GM12878 (cell line): ENCODE measurements around the gene MILR1. TPM values are rescaled to one million over a fixed set of nuclear protein-coding genes. Genes with fewer than 3 reads are reported as not detected.

Experiments used
- ATAC-seq: fragments of 200-7000 bp; cut with Tn5 transposase; 3 replicates; pipeline ENCODE4 v1.9.1; 2020; ENCODE audit warnings: mild to moderate bottlenecking, moderate library complexity
- BruUV-seq: library from RNA; stranded (reverse); fragments of 400-500 nt; replicated peaks from 2 replicates; lab custom pipeline; 2021; lab: Mats Ljungman, UMichigan
- CTCF ChIA-PET: fragments of 300-600 bp; sonication (Branson Sonifier 250); formaldehyde crosslinking; extraction: SDS; loops from one replicate; lab custom pipeline; 2021; ENCODE audit warnings: inconsistent platforms; lab: Yijun Ruan, JAX
- POLR2A ChIA-PET: fragments of 350-600 bp; formaldehyde crosslinking; extraction: SDS; loops from one replicate; lab custom pipeline; 2021; ENCODE audit warnings: inconsistent platforms; lab: Charles Lee
- RAD21 ChIA-PET: fragments of 300-600 bp; sonication (Branson Sonifier 250); formaldehyde crosslinking; loops from one replicate; lab custom pipeline; 2023; ENCODE audit warnings: antibody characterized with exemption; ENCODE audit not compliant: unreplicated experiment; lab: Charles Lee
- SMC1A ChIA-PET: fragments of 300-600 bp; sonication (Branson Sonifier 250); formaldehyde crosslinking; loops from one replicate; lab custom pipeline; 2023; ENCODE audit not compliant: unreplicated experiment, uncharacterized antibody; lab: Charles Lee
- DNase-seq: peaks from one replicate; pipeline ENCODE4 v3.0.0-alpha.2; 2011; ENCODE audit warnings: low read depth, low spot score
- FAIRE-seq: peaks from 3 replicates; lab custom pipeline; 2011; peaks lifted over from hg19 to GRCh38; lab: Jason Lieb, UNC
- H2AFZ ChIP-seq: 2 replicates; pipeline ENCODE4 v1.6.0; 2011; ENCODE audit warnings: low read depth, low read length, control low read depth; ENCODE audit not compliant: control insufficient read depth
- H3K27ac ChIP-seq: 2 replicates; pipeline ENCODE4 v1.5.1; 2011; ENCODE audit warnings: control low read depth; ENCODE audit not compliant: control insufficient read depth, insufficient read depth
- H3K27me3 ChIP-seq, 2 experiments: replicated peaks in 1 of 2; 2 replicates each; pipeline versions ENCODE4 v1.6.0 to v1.6.1; 2011; ENCODE audit warnings: low read length in 1 of 2; ENCODE audit not compliant: control insufficient read depth in 2 of 2, insufficient read depth in 2 of 2
- H3K36me3 ChIP-seq, 2 experiments: 2 replicates each; pipeline ENCODE4 v1.5.1; 2011; ENCODE audit warnings: low read length in 1 of 2; ENCODE audit not compliant: control insufficient read depth in 2 of 2, insufficient read depth in 2 of 2
- H3K4me1 ChIP-seq: 2 replicates; pipeline ENCODE4 v1.6.1; 2011; ENCODE audit warnings: mild to moderate bottlenecking, low read length, moderate library complexity, mixed read lengths; ENCODE audit not compliant: control insufficient read depth, insufficient read depth
- H3K4me2 ChIP-seq: 2 replicates; pipeline ENCODE4 v1.6.0; 2011; ENCODE audit warnings: control low read depth; ENCODE audit not compliant: control insufficient read depth, insufficient read depth
- H3K4me3 ChIP-seq: fragments of 200-600 bp; sonication (generic); 2 replicates; pipeline ENCODE4 v1.5.1; 2016
- H3K79me2 ChIP-seq: 2 replicates; pipeline ENCODE4 v1.6.0; 2011; ENCODE audit warnings: low read length; ENCODE audit not compliant: control insufficient read depth, insufficient read depth
- H3K9ac ChIP-seq: 2 replicates; pipeline ENCODE4 v1.8.0; 2011; ENCODE audit warnings: low read length, control low read depth, mixed read lengths; ENCODE audit not compliant: control insufficient read depth, insufficient read depth
- H3K9me3 ChIP-seq: replicated peaks from 3 replicates; pipeline ENCODE4 v1.5.1; 2011; ENCODE audit warnings: mild to moderate bottlenecking, low read length; ENCODE audit not compliant: control insufficient read depth, insufficient read depth
- H4K20me1 ChIP-seq: 2 replicates; pipeline ENCODE4 v1.6.0; 2011; ENCODE audit not compliant: control insufficient read depth, insufficient read depth
- BMI1 ChIP-seq: fragments of 450-650 bp; IDR thresholded peaks from 2 replicates; pipeline ENCODE4 v1.6.1; 2016; ENCODE audit warnings: mild to moderate bottlenecking, moderate library complexity, borderline replicate concordance
- CREM ChIP-seq: IDR thresholded peaks from 2 replicates; pipeline ENCODE4 v1.6.1; 2014; ENCODE audit warnings: antibody characterized with exemption, low read depth
- GABPA ChIP-seq: IDR thresholded peaks from 2 replicates; pipeline ENCODE4 v1.6.1; 2014; ENCODE audit warnings: antibody characterized with exemption, low read depth, mild to moderate bottlenecking, inconsistent platforms
- IKZF1 ChIP-seq: fragments of 450-650 bp; conservative IDR thresholded peaks from 2 replicates; pipeline ENCODE4 v1.6.1; 2017; ENCODE audit warnings: antibody characterized with exemption, mild to moderate bottlenecking
- SMC3 ChIP-seq: IDR thresholded peaks from 2 replicates; pipeline ENCODE4 v1.6.1; 2011; ENCODE audit warnings: low read length, improper control_type of control experiment, borderline replicate concordance
- WGBS: methylation state at CpG from one replicate; pipeline ENCODE4 v1.1.6; 2016; ENCODE audit warnings: low lambda C conversion rate; ENCODE audit not compliant: insufficient replicate concordance, insufficient coverage; ENCODE audit errors: missing lambda C conversion rate; 5-methylcytosine and 5-hydroxymethylcytosine counted together
- in situ Hi-C: fragments of 300-500 bp; cut with MboI; formaldehyde crosslinking; loops from 9 replicates; pipeline ENCODE4 v1.14.3; 2018; ENCODE audit warnings: mixed read lengths
- intact Hi-C: fragments of 100-400 bp; cut with micrococcal nuclease; formaldehyde crosslinking; loops from one replicate; pipeline ENCODE4 v1.14.2; 2022; ENCODE audit not compliant: unreplicated experiment
- polyA plus RNA-seq, 11 experiments: library from polyadenylated mRNA; depleted of rRNA in 4 of 11; unstranded in 6 of 11; stranded (reverse) in 5 of 11; fragments of >200 nt; fragmentation: Nextera tagmentation in 4 of 11; fragmentation: Illumina TruSeq in 1 of 11; extraction: Ambion mirVana in 4 of 11; extraction: Trizol in 1 of 11; gene quantifications; 1 replicate in 1 of 11; 2 replicates in 10 of 11; pipeline versions ENCODE4 v1.2.1 to v1.2.3, GENCODE V29; 2011 to 2016; ENCODE audit warnings: inconsistent platforms in 2 of 11, missing spikeins in 2 of 11, low read depth in 1 of 11
- total RNA-seq, 4 experiments: library from RNA; depleted of rRNA in 3 of 4; stranded (reverse); fragments of >200 nt in 3 of 4; fragmentation: Illumina TruSeq in 1 of 4; extraction: Trizol in 1 of 4; gene quantifications; 2 replicates each; pipeline versions ENCODE4 v1.2.1 to v1.2.3, GENCODE V29; 2013 to 2021
- TF ChIP-seq, protein P1 (sequence below): IDR thresholded peaks from 2 replicates; pipeline ENCODE4 v1.6.1; 2012; ENCODE audit warnings: mild to moderate bottlenecking, low read depth, low read length
- TF ChIP-seq, protein P2 (sequence below): fragments of 450-650 bp; IDR thresholded peaks from 2 replicates; pipeline ENCODE4 v1.6.1; 2016; ENCODE audit warnings: mild to moderate bottlenecking

MILR1 gene
- total and polyA plus RNA-seq, 10 of the 15 experiments (the other 5 are each of a cell fraction or from before 2014, with no cell fraction given): 2.0 to 47.2 (median 17.2) TPM

DNA sequence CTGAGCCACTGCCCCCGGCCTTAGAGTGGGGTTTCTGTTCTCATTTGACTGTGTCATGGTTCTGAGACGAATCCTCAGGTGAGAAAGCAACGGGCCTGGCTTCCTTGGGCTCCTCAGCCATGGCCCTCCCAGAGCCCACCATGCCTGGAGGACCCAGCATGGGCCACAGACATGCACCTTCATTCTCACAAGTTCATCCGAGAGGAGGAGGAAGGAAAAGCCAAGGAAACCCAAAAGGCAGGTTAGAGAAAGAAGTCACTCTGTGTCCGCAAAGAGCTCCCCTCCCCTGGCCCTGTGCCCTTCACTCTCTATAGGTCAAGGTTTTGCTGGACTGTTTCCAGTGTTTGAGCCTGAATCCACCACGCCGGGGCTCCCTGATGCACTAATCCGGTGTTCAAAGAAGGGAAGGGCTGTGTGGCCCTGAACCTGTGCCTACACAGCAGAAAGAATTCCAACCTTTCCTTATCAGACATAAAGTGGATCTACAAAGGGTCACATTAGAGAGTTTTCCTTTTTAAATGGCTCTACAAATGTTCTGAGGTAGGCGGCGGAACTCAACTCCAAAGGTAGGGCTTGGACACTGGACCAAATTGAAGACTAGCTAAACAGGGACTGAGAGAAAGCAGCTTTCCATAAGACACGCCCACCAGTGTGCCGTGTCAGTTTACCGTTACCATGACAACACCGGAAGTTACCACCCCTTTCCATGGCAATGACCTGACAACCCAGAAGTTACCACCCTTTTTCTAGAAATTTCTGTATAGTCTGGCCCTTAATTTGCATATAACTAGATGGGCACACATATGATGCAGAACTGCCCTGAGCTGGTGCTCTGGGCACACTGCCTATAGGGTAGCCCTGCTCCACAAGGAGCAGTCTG is 42.4 kb upstream of the MILR1 start:
- in situ Hi-C loops: no loop called here
- H2AFZ ChIP-seq: no peak overlapping the region
- no TSS peak for BruUV-seq
- ATAC-seq: no peak
- no peaks in the 10 kb centered on the region for H3K79me2 ChIP-seq
- H3K36me3 ChIP-seq: no peaks in the 10 kb centered on the region
- intact Hi-C loops: no loop called here
- ChIA-PET SMC1A (interaction anchor here (1.2 to 5.3 kb wide), 3 partner anchors 11 to 79 kb away, joined by 3 to 29 read pairs (median 9); no protein-coding TSS in a partner anchor), POLR2A (interaction anchor here (0.6 to 1.3 kb wide), 3 partner anchors 11 to 78 kb away, joined by 3 to 4 read pairs (median 3); no protein-coding TSS in a partner anchor), CTCF (interaction anchor here (0.5 to 5.0 kb wide), 4 partner anchors 8 to 102 kb away, joined by 3 to 33 read pairs (median 5); no protein-coding TSS in a partner anchor), RAD21 (interaction anchor here (1.5 to 2.9 kb wide), 4 partner anchors 9 to 28 kb away, joined by 3 to 15 read pairs (median 7); no protein-coding TSS in a partner anchor)
- 67% methylated on average over 14 of the region's 14 CpGs for WGBS
- no peaks in the 10 kb centered on the region for H3K27me3 ChIP-seq
- no peak overlapping the region for H3K4me2 ChIP-seq
- H4K20me1 ChIP-seq: no peaks in the 10 kb centered on the region
- no peak overlapping the region for H3K9ac ChIP-seq
- no peak overlapping the region for H3K27ac ChIP-seq
- FAIRE-seq: no peak
- no peak for DNase-seq
- TF ChIP-seq IKZF1: 0 out of 2 replicates have a peak, but pooled peaks have one; percentile 16
- TF ChIP-seq CREM: no peak
- TF ChIP-seq GABPA: no peak
- TF ChIP-seq, protein P1, sequence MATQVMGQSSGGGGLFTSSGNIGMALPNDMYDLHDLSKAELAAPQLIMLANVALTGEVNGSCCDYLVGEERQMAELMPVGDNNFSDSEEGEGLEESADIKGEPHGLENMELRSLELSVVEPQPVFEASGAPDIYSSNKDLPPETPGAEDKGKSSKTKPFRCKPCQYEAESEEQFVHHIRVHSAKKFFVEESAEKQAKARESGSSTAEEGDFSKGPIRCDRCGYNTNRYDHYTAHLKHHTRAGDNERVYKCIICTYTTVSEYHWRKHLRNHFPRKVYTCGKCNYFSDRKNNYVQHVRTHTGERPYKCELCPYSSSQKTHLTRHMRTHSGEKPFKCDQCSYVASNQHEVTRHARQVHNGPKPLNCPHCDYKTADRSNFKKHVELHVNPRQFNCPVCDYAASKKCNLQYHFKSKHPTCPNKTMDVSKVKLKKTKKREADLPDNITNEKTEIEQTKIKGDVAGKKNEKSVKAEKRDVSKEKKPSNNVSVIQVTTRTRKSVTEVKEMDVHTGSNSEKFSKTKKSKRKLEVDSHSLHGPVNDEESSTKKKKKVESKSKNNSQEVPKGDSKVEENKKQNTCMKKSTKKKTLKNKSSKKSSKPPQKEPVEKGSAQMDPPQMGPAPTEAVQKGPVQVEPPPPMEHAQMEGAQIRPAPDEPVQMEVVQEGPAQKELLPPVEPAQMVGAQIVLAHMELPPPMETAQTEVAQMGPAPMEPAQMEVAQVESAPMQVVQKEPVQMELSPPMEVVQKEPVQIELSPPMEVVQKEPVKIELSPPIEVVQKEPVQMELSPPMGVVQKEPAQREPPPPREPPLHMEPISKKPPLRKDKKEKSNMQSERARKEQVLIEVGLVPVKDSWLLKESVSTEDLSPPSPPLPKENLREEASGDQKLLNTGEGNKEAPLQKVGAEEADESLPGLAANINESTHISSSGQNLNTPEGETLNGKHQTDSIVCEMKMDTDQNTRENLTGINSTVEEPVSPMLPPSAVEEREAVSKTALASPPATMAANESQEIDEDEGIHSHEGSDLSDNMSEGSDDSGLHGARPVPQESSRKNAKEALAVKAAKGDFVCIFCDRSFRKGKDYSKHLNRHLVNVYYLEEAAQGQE: no peak
- TF ChIP-seq, protein P2, sequence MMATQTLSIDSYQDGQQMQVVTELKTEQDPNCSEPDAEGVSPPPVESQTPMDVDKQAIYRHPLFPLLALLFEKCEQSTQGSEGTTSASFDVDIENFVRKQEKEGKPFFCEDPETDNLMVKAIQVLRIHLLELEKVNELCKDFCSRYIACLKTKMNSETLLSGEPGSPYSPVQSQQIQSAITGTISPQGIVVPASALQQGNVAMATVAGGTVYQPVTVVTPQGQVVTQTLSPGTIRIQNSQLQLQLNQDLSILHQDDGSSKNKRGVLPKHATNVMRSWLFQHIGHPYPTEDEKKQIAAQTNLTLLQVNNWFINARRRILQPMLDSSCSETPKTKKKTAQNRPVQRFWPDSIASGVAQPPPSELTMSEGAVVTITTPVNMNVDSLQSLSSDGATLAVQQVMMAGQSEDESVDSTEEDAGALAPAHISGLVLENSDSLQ: peak; percentile 85
- peak; percentile 94 for TF ChIP-seq BMI1
- TF ChIP-seq SMC3: no peak
- no peak overlapping the region for H3K4me3 ChIP-seq
- no peaks in the 10 kb centered on the region; the same call in 2 of the 3 replicates for H3K9me3 ChIP-seq
- peaks cover 39% of the 10 kb centered on the region for H3K4me1 ChIP-seq
